ENCODE data around the gene TNFAIP8.

DNA sequence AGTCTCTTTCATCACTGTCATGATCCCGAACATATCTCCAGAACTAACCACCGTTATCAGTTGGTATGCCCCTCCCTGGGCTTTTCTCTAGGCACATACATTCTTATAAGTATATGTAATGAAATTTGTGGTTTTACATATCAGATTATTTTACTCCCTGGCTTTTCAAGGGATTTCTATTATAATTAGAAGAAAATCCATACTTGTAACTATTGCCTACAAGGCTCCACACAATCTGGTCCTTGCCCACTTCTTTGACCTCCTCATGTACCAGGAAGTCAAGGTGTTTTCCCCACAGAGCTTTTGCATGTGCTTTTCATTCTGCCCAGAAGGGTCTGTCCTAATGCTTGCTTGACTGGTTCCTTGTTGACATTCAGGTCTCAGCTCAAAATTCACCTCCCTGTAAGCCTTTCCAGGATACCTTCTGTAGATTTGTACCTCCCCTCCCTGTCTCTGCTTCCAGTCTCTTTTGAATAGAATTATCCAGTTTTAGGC, 62.8 kb downstream of the TNFAIP8 start:
- TF ChIP-seq CTCF (IDR thresholded peaks at IDR 0.05; ENCODE audit: insufficient read depth, low read depth, low read length), result no peak
- no peak for TF ChIP-seq EZH2 (IDR thresholded peaks at IDR 0.05; ENCODE audit: insufficient read depth, low read length)
